ENCODE measurements around the gene MOCS3.

The MOCS3 gene, protein sequence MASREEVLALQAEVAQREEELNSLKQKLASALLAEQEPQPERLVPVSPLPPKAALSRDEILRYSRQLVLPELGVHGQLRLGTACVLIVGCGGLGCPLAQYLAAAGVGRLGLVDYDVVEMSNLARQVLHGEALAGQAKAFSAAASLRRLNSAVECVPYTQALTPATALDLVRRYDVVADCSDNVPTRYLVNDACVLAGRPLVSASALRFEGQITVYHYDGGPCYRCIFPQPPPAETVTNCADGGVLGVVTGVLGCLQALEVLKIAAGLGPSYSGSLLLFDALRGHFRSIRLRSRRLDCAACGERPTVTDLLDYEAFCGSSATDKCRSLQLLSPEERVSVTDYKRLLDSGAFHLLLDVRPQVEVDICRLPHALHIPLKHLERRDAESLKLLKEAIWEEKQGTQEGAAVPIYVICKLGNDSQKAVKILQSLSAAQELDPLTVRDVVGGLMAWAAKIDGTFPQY

GRCh38 chr20:50958615-50959542 lies at the start of gene MOCS3:
Gene MOCS3 (plus strand): TSS chr20:50958818. CDS start chr20:50958843, 25 bp downstream.
- peak in 1 of 2 donors; percentile 69 for DNase-seq (ENCODE audit: low read depth in 2 of 2)

- no peak for DNase-seq (ENCODE audit: low read depth in 2 of 2)
Observed at GRCh38 chr20:50909413-50909812, 49.2 kb upstream of the MOCS3 start.

- DNase-seq (ENCODE audit: low read depth in 2 of 2), result no peak
Observed at GRCh38 chr20:50911030-50911429, 47.6 kb upstream of the MOCS3 start.

- no peak for DNase-seq (ENCODE audit: low read depth in 2 of 2)
Observed at GRCh38 chr20:50911716-50912115, 46.9 kb upstream of the MOCS3 start.

- no peak for DNase-seq (ENCODE audit: low read depth in 2 of 2)
Observed at GRCh38 chr20:50913690-50914375, 44.8 kb upstream of the MOCS3 start.

- no peak for DNase-seq (ENCODE audit: low read depth in 2 of 2)
Observed at GRCh38 chr20:50915424-50915823, 43.2 kb upstream of the MOCS3 start.

- no peak for DNase-seq (ENCODE audit: low read depth in 2 of 2)
Observed at GRCh38 chr20:50916257-50916656, 42.4 kb upstream of the MOCS3 start.

GRCh38 chr20:50916934-50917333 lies 41.7 kb upstream of the MOCS3 start:
- no peak for DNase-seq (ENCODE audit: low read depth in 2 of 2)

- DNase-seq (ENCODE audit: low read depth in 2 of 2), result no peak
Observed at GRCh38 chr20:50918403-50918802, 40.2 kb upstream of the MOCS3 start.

DNA sequence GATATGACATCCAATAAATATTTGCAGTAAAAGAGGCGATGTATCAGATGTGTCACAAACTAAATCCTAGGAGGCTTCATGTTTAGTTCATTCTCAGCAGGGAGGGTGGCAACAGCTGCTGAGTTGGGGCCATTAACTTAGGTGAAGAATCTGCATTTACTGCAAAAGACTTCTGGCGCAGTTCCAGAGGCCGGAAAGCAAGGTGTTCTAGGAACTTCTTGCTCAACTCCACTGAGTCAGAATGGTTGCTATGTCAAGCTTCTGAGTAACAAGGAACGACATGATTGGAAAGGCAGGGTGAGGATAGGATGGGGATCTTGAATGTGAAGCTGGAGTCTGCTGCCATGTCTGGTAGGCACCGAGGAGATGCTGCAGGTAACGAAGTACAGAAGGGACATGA lies 39.1 kb upstream of the MOCS3 start:
- DNase-seq (ENCODE audit: low read depth in 2 of 2), result no peak

- DNase-seq (ENCODE audit: low read depth in 2 of 2), result no peak
Observed at GRCh38 chr20:50920997-50921396, 37.6 kb upstream of the MOCS3 start.

GRCh38 chr20:50921803-50922501 lies 36.7 kb upstream of the MOCS3 start:
- DNase-seq (ENCODE audit: low read depth in 2 of 2), result no peak

GRCh38 chr20:50924261-50924920 lies 34.2 kb upstream of the MOCS3 start:
- no peak for DNase-seq (ENCODE audit: low read depth in 2 of 2)

- DNase-seq (ENCODE audit: low read depth in 2 of 2), result no peak
Observed at GRCh38 chr20:50926530-50926929, 32.1 kb upstream of the MOCS3 start.

DNA sequence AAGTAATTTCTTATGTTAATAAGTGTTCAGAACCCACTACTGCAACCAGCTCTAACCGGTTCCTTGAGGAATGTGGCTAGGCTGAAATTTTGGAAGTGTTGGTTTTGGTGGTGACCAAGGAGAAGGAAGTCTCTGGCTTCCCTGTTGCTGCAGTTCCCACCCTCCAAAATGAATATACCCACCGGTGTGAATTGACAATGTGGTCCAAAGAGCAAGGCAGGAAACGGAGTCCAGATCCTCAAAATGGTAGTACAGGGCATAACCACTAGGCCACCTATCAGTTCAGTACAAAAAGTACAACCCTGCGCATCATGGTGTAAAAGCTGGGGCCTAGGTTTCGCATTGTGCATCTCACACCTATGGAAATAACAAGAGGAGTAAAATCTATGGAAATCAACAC lies 30.1 kb upstream of the MOCS3 start:
- DNase-seq (ENCODE audit: low read depth in 2 of 2), result no peak

- DNase-seq (ENCODE audit: low read depth in 2 of 2), result peak; percentile 86 to 91
Observed at GRCh38 chr20:50929299-50930138, 29.1 kb upstream of the MOCS3 start.

- DNase-seq (ENCODE audit: low read depth in 2 of 2), result peak in 1 of 2 donors; percentile 11
Observed at GRCh38 chr20:50930139-50930975, 28.3 kb upstream of the MOCS3 start.

DNA sequence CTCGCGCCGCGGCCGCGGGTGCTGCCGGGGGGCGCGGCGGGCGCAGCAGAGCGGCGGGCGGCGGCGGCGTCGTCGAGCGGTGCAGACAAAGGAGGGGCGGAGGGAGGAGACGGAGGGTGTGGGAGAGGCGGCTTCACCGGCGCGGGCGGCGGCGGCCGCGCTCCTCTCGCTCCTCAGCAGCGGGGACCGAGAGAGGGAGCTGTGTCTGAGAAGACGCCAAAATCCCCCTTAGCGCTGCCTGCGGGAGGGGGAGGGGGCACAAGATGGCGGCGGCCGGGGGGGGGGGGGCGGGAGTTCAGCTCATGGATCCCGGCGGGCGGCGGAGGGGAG lies 27.7 kb upstream of the MOCS3 start:
- no peak for DNase-seq (ENCODE audit: low read depth in 2 of 2)
